Neural cell (in vitro differentiated cells): Measurements from ENCODE around the gene ATMIN.

ENCODE experiments used
- CTCF ChIP-seq: fragments of 450-650 bp; IDR thresholded peaks from 2 replicates; pipeline ENCODE4 v1.5.1; 2014; ENCODE audit warnings: antibody characterized with exemption, mild to moderate bottlenecking, moderate library complexity; ENCODE audit not compliant: poor library complexity, severe bottlenecking
- EP300 ChIP-seq: fragments of 450-650 bp; conservative IDR thresholded peaks from 2 replicates; pipeline ENCODE4 v1.6.1; 2014; ENCODE audit warnings: antibody characterized with exemption, mild to moderate bottlenecking, moderate library complexity; ENCODE audit not compliant: poor library complexity, severe bottlenecking
- POLR2AphosphoS5 ChIP-seq: IDR thresholded peaks from 2 replicates; pipeline ENCODE4 v1.6.1; 2012
- TAF1 ChIP-seq: IDR thresholded peaks from 2 replicates; pipeline ENCODE4 v1.6.1; 2012; ENCODE audit warnings: low read depth
- TF ChIP-seq, protein P1 (sequence below): IDR thresholded peaks from 2 replicates; pipeline ENCODE4 v1.6.1; 2012; ENCODE audit warnings: borderline replicate concordance

GRCh38 chr16:81026429-81026828 is 9.2 kb upstream of the ATMIN start:
- TF ChIP-seq POLR2AphosphoS5 (no peak), CTCF (no peak), EP300 (no peak), TAF1 (no peak)
- TF ChIP-seq, protein P1, sequence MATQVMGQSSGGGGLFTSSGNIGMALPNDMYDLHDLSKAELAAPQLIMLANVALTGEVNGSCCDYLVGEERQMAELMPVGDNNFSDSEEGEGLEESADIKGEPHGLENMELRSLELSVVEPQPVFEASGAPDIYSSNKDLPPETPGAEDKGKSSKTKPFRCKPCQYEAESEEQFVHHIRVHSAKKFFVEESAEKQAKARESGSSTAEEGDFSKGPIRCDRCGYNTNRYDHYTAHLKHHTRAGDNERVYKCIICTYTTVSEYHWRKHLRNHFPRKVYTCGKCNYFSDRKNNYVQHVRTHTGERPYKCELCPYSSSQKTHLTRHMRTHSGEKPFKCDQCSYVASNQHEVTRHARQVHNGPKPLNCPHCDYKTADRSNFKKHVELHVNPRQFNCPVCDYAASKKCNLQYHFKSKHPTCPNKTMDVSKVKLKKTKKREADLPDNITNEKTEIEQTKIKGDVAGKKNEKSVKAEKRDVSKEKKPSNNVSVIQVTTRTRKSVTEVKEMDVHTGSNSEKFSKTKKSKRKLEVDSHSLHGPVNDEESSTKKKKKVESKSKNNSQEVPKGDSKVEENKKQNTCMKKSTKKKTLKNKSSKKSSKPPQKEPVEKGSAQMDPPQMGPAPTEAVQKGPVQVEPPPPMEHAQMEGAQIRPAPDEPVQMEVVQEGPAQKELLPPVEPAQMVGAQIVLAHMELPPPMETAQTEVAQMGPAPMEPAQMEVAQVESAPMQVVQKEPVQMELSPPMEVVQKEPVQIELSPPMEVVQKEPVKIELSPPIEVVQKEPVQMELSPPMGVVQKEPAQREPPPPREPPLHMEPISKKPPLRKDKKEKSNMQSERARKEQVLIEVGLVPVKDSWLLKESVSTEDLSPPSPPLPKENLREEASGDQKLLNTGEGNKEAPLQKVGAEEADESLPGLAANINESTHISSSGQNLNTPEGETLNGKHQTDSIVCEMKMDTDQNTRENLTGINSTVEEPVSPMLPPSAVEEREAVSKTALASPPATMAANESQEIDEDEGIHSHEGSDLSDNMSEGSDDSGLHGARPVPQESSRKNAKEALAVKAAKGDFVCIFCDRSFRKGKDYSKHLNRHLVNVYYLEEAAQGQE: no peak
